GM19035 (cell line): Measurements from ENCODE around the gene TEX9.

Source experiments
- ATAC-seq: cut with Tn5 transposase; IDR thresholded peaks from one replicate; pipeline ENCODE4 v1.9.1; 2021; ENCODE audit not compliant: unreplicated experiment

Gene TEX9

DNA sequence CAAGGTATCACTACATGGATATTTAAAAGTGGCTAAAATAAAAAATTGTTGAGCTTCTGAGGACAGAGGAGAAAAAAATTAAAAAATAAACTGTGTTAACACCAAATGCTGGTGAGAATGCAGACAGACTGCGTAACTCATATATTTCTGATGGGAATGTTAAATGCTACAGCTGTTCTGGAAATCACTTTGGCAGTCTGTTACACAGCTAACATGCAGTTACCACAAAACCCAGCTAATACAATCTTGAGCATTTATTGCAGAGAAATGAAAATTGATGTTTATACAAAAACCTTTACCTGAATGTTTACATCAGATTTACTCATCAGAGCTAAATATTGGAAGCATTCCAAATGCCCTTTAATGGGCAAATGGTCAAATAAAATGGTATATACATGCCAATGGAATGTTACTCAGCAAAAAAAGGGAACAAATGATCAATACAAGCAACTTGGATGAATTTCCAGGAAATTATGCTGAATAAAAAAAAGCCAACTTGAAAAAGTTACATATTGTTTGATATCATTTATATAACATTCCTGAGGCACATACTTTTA is 75.1 kb downstream of the TEX9 start:
- ATAC-seq, result no peak

DNA sequence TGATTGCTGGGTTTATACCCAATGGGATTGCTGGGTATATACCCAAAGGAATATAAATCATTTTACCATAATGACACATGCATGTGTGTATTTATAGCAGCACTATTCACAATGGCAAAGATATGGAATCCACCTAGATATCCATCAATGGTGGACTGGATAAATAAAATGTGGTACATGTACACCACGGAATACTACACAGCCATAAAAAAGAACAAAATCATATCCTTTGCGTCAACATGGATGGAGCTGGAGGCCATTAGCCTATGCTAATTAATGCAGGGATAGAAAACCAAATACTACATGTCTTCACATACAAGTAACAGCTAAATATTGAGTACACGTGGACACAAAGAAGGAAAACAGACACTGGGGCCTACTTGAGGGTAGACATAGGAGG is 77.1 kb downstream of the TEX9 start:
- no peak for ATAC-seq

DNA sequence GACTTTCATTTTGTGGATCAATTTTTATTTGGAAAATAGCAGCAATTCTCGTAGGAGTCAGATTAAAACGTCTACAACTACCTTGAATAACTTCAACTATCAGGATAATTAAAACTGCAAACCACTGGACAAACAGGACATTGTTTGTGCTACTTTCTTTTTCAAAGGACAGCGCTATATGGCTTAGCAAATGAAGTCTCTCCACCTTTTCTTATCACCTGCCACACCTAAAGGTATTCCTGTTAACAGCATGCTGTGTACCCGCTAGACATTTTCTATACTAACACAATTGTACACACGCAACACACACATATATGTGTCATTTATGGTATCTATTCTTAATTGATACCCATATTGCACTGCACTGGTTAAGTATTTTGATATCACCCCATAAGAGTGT is 80.5 kb downstream of the TEX9 start:
- no peak for ATAC-seq

DNA sequence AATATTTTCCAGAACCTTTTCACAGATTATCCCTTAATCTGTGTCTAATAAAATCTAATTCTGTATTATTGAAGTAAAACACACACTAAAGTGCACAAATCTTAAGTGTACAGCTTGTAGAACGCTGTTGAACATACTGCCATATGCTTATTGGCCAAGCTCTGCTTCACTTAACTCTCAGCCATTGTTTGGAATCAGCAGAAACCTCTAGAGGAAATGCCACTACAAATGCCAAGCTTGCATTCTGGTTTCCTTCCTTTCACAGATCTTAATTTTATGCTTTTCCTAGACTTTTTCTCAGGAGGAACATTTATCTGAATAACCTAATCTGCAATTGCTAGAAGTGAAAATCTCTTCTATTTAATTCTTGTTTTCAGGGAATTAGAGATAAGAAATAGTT is 89.6 kb downstream of the TEX9 start:
- no peak for ATAC-seq

DNA sequence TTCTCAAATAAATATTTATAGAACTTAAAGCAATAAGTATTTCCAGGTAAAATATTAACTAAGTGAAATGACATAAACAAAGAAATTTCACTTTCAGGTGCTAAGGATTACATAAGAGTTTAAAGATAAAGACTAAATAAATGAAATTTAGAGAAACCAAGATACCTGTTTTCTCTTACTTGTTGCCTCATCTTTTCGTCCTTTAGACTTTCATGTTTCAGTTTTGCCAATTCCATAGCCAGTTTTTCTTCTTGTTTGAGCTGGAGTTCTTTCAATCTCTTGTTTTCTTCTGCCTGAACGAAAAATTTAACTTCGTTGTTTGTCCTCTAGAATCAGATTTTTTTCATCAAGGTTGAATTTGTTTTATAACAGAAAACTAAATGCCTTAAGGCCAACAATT is 91.0 kb downstream of the TEX9 start:
- ATAC-seq, result no peak

DNA sequence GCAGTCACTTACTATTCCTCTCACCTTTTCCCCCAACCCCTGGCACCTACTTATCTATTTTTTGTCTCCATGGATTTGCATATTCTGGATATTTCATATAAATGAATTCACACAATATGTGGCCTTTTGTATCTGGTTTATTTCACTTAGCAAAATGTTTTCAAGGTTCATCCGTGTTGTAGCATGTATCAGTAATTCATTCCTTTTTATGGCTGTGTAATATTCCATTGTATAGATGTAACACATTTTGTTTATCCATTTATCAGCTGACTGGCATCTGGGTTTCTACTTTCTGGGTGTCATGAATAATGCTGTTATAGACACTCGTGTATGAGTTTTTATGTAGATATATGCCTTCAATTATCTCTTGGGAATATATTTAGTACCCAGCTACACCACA is 93.9 kb downstream of the TEX9 start:
- ATAC-seq, result no peak

DNA sequence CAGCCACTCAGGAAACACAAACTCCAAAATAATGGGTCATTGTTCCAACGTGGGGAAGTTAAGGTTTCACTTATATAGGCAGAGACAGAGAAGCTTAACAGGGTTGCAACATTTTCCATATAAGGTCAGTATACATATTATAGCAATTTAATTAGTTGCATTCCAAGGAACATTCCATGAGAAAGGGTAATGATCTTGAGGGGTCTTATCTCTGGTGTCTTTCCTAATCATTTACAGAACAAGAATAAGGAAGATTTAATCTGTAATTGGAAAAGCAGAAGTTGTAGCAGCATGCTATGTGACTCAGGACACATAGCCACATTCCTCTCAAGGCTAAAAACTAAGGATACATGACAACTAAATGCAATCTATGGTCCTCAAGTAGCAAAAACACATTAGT is 94.8 kb downstream of the TEX9 start:
- no peak for ATAC-seq

DNA sequence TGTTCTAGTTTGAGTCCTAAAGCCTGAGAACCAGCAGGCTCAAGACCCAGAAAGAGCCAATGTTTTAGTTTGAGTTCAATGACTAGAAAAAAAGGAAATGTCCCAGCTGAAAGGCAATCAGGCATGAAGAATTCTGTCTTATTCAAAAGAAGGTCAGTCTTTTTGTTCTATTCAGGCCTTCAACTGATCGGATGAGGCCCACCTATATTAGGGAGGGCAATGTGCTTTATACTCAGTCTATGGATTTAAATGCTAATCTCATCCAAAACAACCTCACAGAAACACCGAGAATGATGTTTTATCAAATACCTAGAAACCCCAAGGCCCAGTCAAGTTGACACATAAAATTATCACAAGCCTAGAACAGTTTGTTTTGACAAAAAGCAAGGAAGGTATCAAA is 95.7 kb downstream of the TEX9 start:
- no peak for ATAC-seq

DNA sequence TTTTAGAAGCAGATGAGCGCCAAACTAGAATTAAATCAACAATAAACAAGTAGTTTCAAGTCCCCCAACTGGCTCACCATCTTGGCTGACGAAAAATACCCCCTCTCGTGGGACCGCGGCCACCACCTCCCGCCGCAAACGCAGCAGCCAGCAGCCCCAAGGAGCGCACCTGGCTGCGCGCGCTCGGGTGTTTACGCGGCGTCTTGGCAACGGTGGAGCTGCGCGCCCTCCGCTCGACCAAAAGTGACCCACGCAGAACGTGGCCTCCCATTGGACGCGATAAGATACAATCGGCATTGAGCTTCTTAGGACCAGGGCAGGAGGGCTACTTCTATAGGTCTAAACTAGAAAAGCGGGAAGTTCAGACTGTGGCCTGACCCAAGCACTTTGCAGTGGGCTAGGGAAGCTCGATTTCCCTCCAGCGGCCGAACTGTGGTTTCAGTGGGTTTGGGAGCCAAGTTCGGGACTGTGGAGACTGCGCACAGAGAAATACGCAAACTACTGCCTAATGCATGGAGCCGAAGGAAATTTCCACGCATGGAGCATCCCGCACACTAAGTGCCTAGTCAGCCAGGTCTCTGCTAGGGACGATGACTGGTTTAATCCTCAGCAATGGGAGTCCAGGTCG is 99.8 kb downstream of the TEX9 start, which contains the start of gene MNS1:
Gene MNS1 (minus strand): TSS at position 245 of the 628 bp plus-strand sequence. CDS start 165 bp downstream, at position 80.
- ATAC-seq, result peak; percentile 100

DNA sequence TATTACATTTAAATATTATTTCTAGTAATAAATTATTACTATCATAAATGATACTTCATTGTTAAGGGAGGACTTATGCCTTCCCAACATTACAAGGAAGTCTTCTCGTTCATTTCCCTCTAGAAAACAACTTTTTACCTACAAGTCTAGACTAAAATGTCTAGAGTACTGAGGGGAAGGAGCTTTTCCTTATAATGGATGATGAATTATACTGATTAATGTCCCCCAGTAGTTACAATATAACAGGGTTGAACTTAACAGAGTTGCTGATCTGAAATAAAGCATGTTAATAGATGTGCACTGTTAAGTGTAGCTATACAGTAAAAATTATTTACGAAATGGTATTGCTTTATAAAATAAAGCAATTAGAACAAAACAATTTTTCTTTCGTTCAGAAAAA is 102.4 kb downstream of the TEX9 start:
- ATAC-seq, result no peak

DNA sequence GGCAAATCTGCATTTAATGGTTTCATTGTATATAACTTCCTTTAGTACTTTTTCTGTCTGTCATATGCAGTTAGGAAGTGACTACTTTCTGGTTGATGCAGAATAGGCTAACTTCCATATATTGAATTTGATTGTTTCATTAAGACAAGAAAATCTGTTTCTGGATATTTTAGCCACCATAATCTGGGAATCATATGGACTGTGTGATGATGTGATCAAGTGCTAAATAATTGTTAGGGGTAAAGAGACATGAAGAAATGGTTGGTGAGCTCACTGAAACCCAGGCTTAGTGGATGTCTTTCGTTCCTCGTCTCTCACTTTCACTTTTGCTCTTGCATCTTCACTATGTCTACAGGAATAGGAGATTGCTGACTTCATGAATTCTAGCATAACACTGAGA is 103.2 kb downstream of the TEX9 start:
- no peak for ATAC-seq

DNA sequence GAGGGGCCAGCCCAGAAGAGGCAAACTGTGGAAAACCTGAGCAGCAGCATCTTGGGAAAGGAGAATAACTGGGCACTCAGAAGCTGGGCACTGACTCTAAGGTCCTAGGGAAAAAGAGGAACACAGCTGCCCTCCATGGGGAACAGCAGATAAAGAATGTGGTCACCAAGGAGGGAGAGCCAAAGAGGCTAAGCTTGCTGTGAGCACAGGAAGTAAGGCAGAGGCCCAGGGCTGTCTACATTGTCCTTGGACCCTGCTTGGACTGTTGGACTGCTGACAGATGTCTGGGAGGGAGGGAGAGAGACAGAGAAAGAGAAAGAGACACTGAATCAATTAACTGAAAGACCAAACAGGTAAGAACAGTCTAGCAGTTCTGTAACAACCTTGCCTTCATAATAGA is 104.3 kb downstream of the TEX9 start:
- ATAC-seq, result no peak

DNA sequence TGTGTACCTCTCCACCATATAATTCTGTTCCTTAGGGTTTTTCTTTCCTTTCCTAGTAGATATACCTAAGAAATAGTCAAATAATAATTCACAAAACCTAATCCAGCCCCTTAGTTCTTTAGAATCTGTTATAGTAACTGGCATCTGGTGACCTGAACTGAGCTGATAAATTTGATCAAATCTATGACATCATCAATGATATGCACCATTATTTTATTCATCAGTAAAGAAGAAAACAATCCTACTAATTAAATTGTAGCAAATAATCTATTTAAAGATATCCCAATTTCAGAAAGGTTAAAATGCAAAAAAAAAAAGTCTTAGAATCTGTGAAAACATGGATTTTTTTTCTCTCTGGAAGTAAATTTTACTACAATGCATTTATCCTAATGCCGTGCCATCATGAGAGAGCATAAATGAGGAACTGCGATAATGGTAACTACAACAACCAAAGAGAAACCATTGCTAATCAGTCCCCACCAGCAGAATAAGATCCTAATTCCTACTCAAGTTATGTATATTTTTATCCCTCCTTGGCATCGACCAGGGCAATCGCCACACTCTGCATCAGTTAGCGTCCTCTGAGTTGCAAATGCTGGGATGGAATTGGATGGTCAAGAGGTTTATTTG is 106.3 kb downstream of the TEX9 start:
- no peak for ATAC-seq

DNA sequence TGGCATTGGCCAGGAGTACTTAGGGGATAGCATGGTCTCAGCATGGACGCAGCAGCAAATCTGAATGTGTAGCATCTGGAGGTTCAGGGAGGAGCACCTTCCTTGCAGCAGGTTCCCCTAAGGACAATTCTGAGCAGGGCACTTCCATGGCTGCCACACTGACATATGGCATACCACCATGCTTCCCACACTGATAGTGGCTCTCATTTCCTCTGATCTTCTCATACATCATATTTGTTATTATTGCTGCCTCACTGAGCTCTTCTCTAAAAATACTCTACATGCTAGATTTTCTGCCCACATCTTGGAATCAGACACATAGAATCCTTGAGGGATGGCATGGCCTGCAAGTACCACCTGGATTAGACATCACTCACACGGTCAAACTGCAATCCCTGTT is 107.1 kb downstream of the TEX9 start:
- no peak for ATAC-seq

DNA sequence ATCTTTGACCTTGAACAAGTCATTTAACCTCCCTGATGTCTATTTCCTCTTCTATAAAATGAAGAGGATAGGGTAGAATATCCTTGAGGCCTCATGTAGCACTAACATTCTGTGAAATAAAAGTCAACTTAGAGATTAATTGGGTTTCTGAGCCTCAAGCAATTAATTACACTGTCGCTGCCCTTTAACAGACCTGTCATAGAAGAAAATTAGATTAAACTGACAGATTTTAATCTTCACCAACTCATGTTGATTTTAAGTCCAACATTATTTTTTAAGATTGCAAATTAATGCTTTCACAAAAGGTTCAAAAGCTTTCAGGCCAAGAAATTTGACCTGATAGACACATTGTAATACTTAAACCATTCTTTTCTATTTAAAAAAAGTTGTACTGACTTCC is 107.8 kb downstream of the TEX9 start:
- no peak for ATAC-seq

DNA sequence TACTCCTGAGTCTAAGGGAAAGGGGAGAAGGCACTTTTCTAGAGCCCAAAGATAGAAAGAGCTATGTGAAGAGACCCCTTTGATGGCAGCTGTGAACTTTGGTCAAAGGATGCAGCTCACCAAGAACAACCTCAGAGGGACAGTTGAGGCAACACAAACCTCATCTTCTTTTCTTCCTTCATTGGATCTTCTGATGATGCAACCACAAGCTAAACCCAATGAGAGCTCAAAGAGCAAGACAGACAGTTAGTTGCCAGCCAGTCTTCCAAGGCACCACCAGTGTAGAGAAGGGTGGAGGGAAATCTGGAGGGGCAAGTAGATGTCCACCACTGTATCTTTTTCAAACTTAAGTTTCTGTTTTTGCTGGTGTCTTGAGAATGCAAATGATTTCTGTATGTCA is 110.1 kb downstream of the TEX9 start:
- no peak for ATAC-seq
